Amygdala (tissue), 56 donors: ENCODE results near the gene CDYL.

Experiments used
- DNase-seq, 56 donors: peaks; one replicate each; lab custom pipeline; 2025; lab: John Stamatoyannopoulos, UW

CDYL gene

GRCh38 chr6:4903751-4904370 is 127.7 kb downstream of the CDYL start:
- no peak for DNase-seq

GRCh38 chr6:4904461-4905025 is 128.3 kb downstream of the CDYL start:
- no peak for DNase-seq

- no peak for DNase-seq
Measured at GRCh38 chr6:4905826-4906225, 129.6 kb downstream of the CDYL start.

- no peak for DNase-seq
Measured at GRCh38 chr6:4906293-4907276, 130.4 kb downstream of the CDYL start.

- no peak for DNase-seq
Measured at GRCh38 chr6:4907602-4908001, 131.4 kb downstream of the CDYL start.

- no peak for DNase-seq
Measured at GRCh38 chr6:4908062-4908461, 131.9 kb downstream of the CDYL start.

GRCh38 chr6:4909063-4909706 is 133.0 kb downstream of the CDYL start:
- DNase-seq = no peak

- DNase-seq = no peak
Measured at GRCh38 chr6:4910037-4910760, 134.0 kb downstream of the CDYL start.

GRCh38 chr6:4912559-4912958 is 136.4 kb downstream of the CDYL start:
- DNase-seq = no peak

GRCh38 chr6:4913705-4914419 is 137.7 kb downstream of the CDYL start:
- no peak for DNase-seq

GRCh38 chr6:4914420-4915159 is 138.4 kb downstream of the CDYL start:
- no peak for DNase-seq

- DNase-seq = no peak
Measured at GRCh38 chr6:4916954-4917561, 140.9 kb downstream of the CDYL start.

GRCh38 chr6:4920914-4921410 is 144.8 kb downstream of the CDYL start:
- DNase-seq = no peak

- no peak for DNase-seq
Measured at GRCh38 chr6:4922488-4923037, 146.4 kb downstream of the CDYL start.

GRCh38 chr6:4923081-4923480 is 146.9 kb downstream of the CDYL start:
- no peak for DNase-seq

GRCh38 chr6:4924661-4925271 is 148.6 kb downstream of the CDYL start:
- DNase-seq = no peak

- DNase-seq = no peak
Measured at GRCh38 chr6:4925580-4925979, 149.4 kb downstream of the CDYL start.

- DNase-seq = no peak
Measured at GRCh38 chr6:4928426-4928825, 152.2 kb downstream of the CDYL start.
